GM18870 (cell line): ENCODE results near the gene DFFB.

Experiments
- ATAC-seq: cut with Tn5 transposase; IDR thresholded peaks from one replicate; pipeline ENCODE4 v1.9.1; 2021; ENCODE audit warnings: moderate library complexity; ENCODE audit not compliant: unreplicated experiment

Gene DFFB

DNA sequence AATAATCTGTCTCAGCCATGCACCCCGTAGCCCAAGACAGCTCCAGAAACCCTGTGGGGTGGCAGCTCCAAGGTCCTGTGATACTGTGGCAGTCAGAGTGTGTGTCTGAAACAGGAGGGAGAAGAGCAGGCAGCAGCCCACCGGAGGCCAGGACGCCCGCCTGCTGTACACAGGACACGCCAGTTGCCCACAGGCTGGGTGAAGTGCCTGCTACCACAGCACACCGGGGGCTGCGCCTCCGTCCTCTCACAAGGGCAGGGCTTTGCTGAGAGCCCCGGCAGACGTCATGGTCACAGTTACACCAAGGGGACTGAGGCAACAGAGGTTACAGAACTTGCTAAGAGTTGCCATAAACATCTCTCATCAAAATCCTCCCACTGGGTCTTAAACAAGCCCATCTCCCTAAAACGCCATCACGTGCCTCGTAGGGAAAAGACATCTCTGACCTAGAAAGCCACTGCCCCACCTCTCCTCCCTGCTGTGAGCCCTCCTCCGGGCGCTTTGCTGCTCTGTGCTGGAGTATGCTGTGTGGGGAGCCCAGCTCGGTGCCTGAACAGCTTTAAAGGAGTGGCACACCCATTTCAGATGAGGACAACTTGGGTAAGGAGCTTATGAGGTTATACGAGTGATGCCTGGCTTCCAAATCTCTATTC lies 37.5 kb downstream of the DFFB start:
- no peak for ATAC-seq

- ATAC-seq, result no peak
Observed at GRCh38 chr1:3895279-3895950, 38.1 kb downstream of the DFFB start.

DNA sequence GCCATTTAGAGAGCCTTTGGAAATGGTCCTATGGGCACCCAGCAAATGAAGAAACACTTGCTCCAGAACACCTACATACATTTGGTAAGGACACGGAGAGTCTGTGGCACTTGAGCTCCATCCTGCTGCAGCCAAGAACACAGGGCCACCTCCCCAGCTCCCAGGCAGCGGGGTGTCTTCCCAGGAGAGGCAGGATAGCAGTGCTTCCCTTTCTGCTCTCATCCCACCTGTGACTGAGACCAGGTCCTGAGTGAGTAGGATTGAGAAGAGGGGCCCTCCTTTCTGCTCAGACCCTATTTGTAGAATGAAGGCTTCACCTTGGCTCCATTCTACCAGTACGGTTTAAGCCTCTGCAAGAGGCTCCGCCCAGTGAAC lies 38.7 kb downstream of the DFFB start:
- ATAC-seq, result no peak

- no peak for ATAC-seq
Observed at GRCh38 chr1:3896396-3897000, 39.2 kb downstream of the DFFB start.

- no peak for ATAC-seq
Observed at GRCh38 chr1:3898475-3898735, 41.1 kb downstream of the DFFB start.

- ATAC-seq, result no peak
Observed at GRCh38 chr1:3898994-3899753, 41.9 kb downstream of the DFFB start.

GRCh38 chr1:3899754-3900149 lies 42.5 kb downstream of the DFFB start:
- ATAC-seq, result peak; percentile 13

DNA sequence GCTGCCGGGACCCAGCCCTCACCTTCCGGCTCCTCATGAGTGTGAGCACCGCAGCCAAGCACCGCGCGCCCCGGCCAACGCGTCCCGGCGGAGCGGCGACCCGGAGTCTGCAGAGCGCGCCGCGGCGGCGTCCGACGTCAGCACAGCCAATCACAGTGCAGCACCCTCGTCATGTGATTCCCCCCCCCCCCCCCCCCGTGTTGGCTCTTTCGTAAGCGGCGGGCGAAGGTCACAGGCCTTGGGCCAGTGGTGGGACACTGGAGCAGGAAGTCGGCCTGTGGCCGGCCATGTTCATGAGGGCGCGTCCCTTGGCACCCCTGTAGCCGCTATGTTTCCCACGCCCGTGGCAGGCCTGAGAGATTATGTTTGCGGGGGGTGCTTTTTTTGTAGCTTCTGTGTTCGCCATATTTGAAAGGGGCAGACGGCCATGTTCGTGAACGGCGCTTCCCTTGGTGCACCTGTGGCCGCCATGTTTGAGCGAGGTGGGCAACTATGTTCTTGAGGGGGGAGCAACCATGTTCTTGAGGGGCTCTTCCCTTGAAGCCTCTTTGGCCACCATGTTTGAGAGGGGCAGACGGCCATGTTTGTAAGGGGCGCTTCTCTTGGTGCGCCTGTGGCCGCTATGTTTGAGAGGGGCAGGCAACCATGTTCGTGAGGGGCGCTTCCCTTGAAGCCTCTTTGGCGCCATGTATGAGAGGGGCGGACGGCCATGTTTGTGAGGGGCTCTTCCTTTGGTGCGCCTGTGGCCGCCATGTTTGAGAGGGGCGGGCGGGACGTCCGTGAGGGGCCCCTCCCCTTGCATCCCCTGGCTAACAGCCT lies 43.1 kb downstream of the DFFB start, which contains the start of gene C1orf174:
Gene C1orf174 (minus strand): TSS at position 123 of the 819 bp plus-strand sequence. CDS start 86 bp downstream, at position 37.
- peak; percentile 77 for ATAC-seq

DNA sequence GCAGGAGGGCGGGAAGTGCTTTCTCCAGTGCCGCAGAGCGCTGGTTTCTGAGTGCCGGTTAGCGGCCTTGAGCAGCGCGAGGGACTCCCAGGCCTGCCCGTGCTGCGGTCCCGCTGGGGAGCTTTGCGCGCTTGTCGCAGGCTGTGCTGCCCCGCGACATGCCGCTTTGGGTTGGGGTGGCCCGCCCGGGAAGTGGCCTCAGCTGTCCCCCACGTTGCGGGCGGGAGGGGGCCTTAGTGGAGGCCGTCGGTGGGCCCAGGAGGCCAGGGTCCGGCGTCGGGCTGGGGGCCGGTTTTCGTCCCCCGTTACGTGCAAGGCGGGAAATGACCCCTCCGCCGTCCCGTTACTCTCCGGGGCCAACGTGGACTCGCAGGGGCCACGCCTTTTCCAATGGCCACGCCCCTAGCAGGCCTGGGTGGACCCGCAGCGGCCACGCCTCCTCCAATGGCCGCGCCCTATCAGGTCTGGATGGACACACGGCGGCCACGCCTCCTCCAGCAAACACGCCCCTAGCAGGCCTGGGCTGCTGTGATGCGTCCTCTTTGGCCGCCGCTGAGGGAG lies 43.8 kb downstream of the DFFB start:
- ATAC-seq, result peak; percentile 42

- no peak for ATAC-seq
Observed at GRCh38 chr1:3902111-3902511, 44.8 kb downstream of the DFFB start.

GRCh38 chr1:3902571-3903091 lies 45.4 kb downstream of the DFFB start:
- ATAC-seq, result no peak

GRCh38 chr1:3903141-3904005 lies 46.1 kb downstream of the DFFB start:
- no peak for ATAC-seq

GRCh38 chr1:3904006-3904842 lies 46.9 kb downstream of the DFFB start:
- ATAC-seq, result no peak

GRCh38 chr1:3904843-3905185 lies 47.5 kb downstream of the DFFB start:
- no peak for ATAC-seq

GRCh38 chr1:3905266-3905952 lies 48.1 kb downstream of the DFFB start:
- ATAC-seq, result no peak

DNA sequence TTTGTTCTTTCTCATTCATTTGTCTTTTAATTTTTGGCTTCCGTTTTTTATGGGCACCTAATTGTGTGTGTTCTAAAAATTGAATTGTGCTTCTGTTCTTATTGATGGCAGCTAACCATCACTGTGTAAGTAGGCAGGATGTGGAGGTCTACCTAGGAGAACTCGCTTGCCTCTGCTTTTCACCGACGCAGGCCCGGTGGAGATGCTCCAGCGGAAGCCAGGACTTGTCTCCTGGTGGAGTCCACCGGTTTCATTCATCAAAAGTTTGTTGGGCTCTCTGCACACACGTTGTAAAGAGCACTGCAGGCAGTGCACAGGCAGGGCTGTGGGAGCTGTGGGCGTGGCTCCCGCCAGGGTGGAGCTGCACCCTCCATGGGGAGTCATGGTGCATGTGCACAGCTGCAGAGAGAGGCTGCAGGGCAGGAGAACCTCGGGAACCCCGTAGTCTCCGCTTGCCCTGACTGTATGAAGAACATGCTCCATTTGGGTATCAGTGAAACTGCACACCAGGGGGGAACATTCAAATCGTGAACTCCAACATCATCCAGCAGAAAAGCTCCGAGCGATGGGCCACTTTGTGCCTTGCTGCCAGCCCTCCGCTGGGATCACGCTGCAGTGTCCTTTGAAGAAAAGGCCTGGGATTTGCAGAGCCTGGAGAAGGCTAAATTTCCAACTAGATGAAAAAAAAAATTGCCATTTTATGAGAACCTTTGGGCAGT lies 48.8 kb downstream of the DFFB start:
- ATAC-seq, result no peak

DNA sequence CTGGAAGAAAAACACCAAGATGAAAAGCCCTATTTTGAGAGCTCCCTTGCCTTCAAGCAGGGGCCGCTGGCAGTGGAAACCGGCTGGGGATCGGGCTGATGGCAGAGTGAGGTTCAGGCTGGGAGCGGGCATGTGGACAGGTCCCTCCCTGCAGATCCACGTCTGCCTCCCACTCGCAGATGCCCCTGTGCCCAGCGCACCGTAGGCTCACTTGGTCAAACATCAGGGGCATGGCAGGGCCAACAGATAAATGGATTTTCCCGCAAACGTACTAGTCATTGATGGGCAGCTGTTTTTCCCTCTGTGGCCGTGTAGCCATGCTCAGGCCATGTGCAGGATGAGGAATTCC lies 49.4 kb downstream of the DFFB start:
- no peak for ATAC-seq
